ENCODE data around the gene PANX2.
"Not testable (repeated sequence)": the region's sequence is repeated elsewhere in the genome, so short reads cannot be mapped to it uniquely, and the experiment has no call there.

The PANX2 gene

GRCh38 chr22:50170453-50171318, at the start of gene PANX2:
TSS of gene PANX2 (plus strand) at chr22:50170731. CDS start at chr22:50170731, 0 bp downstream.
- no peak for DNase-seq

- DNase-seq, result no peak
Observed at GRCh38 chr22:50121202-50121740, 49.3 kb upstream of the PANX2 start.

- no peak for DNase-seq
Observed at GRCh38 chr22:50123119-50123518, 47.4 kb upstream of the PANX2 start.

- no peak for DNase-seq
Observed at GRCh38 chr22:50125029-50125428, 45.5 kb upstream of the PANX2 start.

GRCh38 chr22:50129121-50129736, 41.3 kb upstream of the PANX2 start:
- DNase-seq, result no peak

- DNase-seq, result no peak
Observed at GRCh38 chr22:50131894-50132293, 38.6 kb upstream of the PANX2 start.

GRCh38 chr22:50134481-50134880, 36.0 kb upstream of the PANX2 start:
- DNase-seq, result no peak

GRCh38 chr22:50136581-50137015, 33.9 kb upstream of the PANX2 start:
- DNase-seq, result no peak

GRCh38 chr22:50137277-50137676, 33.3 kb upstream of the PANX2 start:
- DNase-seq, result not testable (repeated sequence)

- DNase-seq, result no peak
Observed at GRCh38 chr22:50138041-50138440, 32.5 kb upstream of the PANX2 start.

- DNase-seq, result no peak
Observed at GRCh38 chr22:50138988-50139387, 31.5 kb upstream of the PANX2 start.

GRCh38 chr22:50139843-50140415, 30.6 kb upstream of the PANX2 start:
- no peak for DNase-seq

- no peak for DNase-seq
Observed at GRCh38 chr22:50140615-50141014, 29.9 kb upstream of the PANX2 start.

GRCh38 chr22:50141462-50141861, 29.1 kb upstream of the PANX2 start:
- DNase-seq, result no peak

- DNase-seq, result no peak
Observed at GRCh38 chr22:50141891-50142363, 28.6 kb upstream of the PANX2 start.

- no peak for DNase-seq
Observed at GRCh38 chr22:50143096-50143495, 27.4 kb upstream of the PANX2 start.

GRCh38 chr22:50144005-50144614, 26.4 kb upstream of the PANX2 start:
- DNase-seq, result no peak

- DNase-seq, result no peak
Observed at GRCh38 chr22:50145721-50146438, 24.7 kb upstream of the PANX2 start.

- peak; percentile 11 for DNase-seq
Observed at GRCh38 chr22:50146439-50147238, 23.9 kb upstream of the PANX2 start.

- DNase-seq, result not testable (repeated sequence)
Observed at GRCh38 chr22:50147258-50148165, 23.0 kb upstream of the PANX2 start.

- DNase-seq, result no peak
Observed at GRCh38 chr22:50148166-50148500, 22.4 kb upstream of the PANX2 start.

Measured in CD4-positive, alpha-beta T cell treated with Interleukin-21 for 1 hour (primary cell).